Fibroblast of lung (primary cell): ENCODE data around the gene TMEM120B. TPM values are rescaled to one million over a fixed set of nuclear protein-coding genes. Genes with fewer than 3 reads are reported as not detected.
"Not testable (repeated sequence)": the region's sequence is repeated elsewhere in the genome, so short reads cannot be mapped to it uniquely, and the experiment has no call there.

Experiments
- DNase-seq, 2 donors: peaks; one replicate each; pipeline versions ENCODE4 v3.0.0 to v3.0.0-alpha.2; 2010; ENCODE audit warnings: low read depth in 2 of 2
- H2AFZ ChIP-seq: 2 replicates; pipeline ENCODE4 v1.5.1; 2012; ENCODE audit warnings: low read length, control low read depth, inconsistent platforms
- H3K27ac ChIP-seq: 2 replicates; pipeline ENCODE4 v1.5.1; 2011; ENCODE audit warnings: low read length, control low read depth; ENCODE audit not compliant: insufficient read depth
- H3K27me3 ChIP-seq: 2 replicates; pipeline ENCODE4 v1.5.1; 2011; ENCODE audit warnings: mild to moderate bottlenecking, low read length; ENCODE audit not compliant: control insufficient read depth, insufficient read depth
- H3K36me3 ChIP-seq: 2 replicates; pipeline ENCODE4 v1.5.1; 2011; ENCODE audit warnings: low read length; ENCODE audit not compliant: control insufficient read depth, insufficient read depth
- H3K4me1 ChIP-seq: 2 replicates; pipeline ENCODE4 v1.5.1; 2011; ENCODE audit warnings: low read length; ENCODE audit not compliant: control insufficient read depth, insufficient read depth; ENCODE audit errors: extremely low read depth
- H3K4me2 ChIP-seq: 2 replicates; pipeline ENCODE4 v1.5.1; 2011; ENCODE audit warnings: low read length, control low read depth; ENCODE audit not compliant: insufficient read depth; ENCODE audit errors: extremely low read depth
- H3K4me3 ChIP-seq, 4 experiments: fragments of 200-600 bp in 1 of 4; sonication (generic) in 1 of 4; replicated peaks in 1 of 4; 2 replicates each; pipeline ENCODE4 v1.5.1; 2011 to 2016; ENCODE audit warnings: low read length in 4 of 4, low read depth in 3 of 4, mild to moderate bottlenecking in 3 of 4, control low read depth in 2 of 4, inconsistent platforms in 1 of 4, mixed read lengths in 1 of 4; ENCODE audit not compliant: insufficient read depth in 1 of 4; ENCODE audit errors: control extremely low read depth in 1 of 4
- H3K79me2 ChIP-seq: 2 replicates; pipeline ENCODE4 v1.5.1; 2012; ENCODE audit warnings: mild to moderate bottlenecking, low read length, inconsistent platforms; ENCODE audit not compliant: control insufficient read depth, insufficient read depth
- H3K9ac ChIP-seq: 2 replicates; pipeline ENCODE4 v1.5.1; 2011; ENCODE audit warnings: mild to moderate bottlenecking, low read length, control low read depth; ENCODE audit not compliant: insufficient read depth
- H3K9me3 ChIP-seq: 2 replicates; pipeline ENCODE4 v1.5.1; 2012; ENCODE audit warnings: low read depth, low read length; ENCODE audit not compliant: control insufficient read depth, insufficient read depth
- H4K20me1 ChIP-seq: 2 replicates; pipeline ENCODE4 v1.5.1; 2011; ENCODE audit warnings: low read length; ENCODE audit not compliant: control insufficient read depth, insufficient read depth; ENCODE audit errors: extremely low read depth
- CTCF ChIP-seq, 2 donors: IDR thresholded peaks in 1 of 2; conservative IDR thresholded peaks in 1 of 2; 1 replicate in 1 of 2; 2 replicates in 1 of 2; pipeline ENCODE4 v1.5.1; 2011 to 2012; ENCODE audit warnings: low read length in 2 of 2, control low read depth in 1 of 2, inconsistent platforms in 1 of 2, low read depth in 1 of 2, mild to moderate bottlenecking in 1 of 2
- EZH2 ChIP-seq: IDR thresholded peaks from 2 replicates; pipeline ENCODE4 v1.5.1; 2012; ENCODE audit warnings: low read length, control low read depth, mild to moderate bottlenecking; ENCODE audit errors: missing control alignments
- polyA plus RNA-seq, 2 donors: library from polyadenylated mRNA; depleted of rRNA in 1 of 2; stranded (reverse) in 1 of 2; unstranded in 1 of 2; fragments of >200 nt; gene quantifications; 2 replicates each; pipeline ENCODE4 v1.2.1, GENCODE V29; 2011 to 2012; ENCODE audit warnings: missing spikeins in 1 of 2
- total RNA-seq: library from RNA; depleted of rRNA; stranded (reverse); fragments of >200 nt; gene quantifications from 2 replicates; pipeline ENCODE4 v1.2.1, GENCODE V29; 2014

Gene TMEM120B
- total and polyA plus RNA-seq, 2 donors (not counting 1 experiment from before 2014, with no cell fraction given) = 8.6 TPM

GRCh38 chr12:121676190-121676589 lies 36.4 kb upstream of the TMEM120B start:
- H3K79me2 ChIP-seq = no peaks in the 10 kb centered on the region
- no peaks in the 10 kb centered on the region for H3K4me1 ChIP-seq
- DNase-seq = no peak
- TF ChIP-seq EZH2 = no peak
- no peak for TF ChIP-seq CTCF (conservative IDR thresholded peaks at IDR 0.05 in 1 of 2, IDR thresholded peaks at IDR 0.05 in 1 of 2; ENCODE audit: low read depth in 1 of 2, low read length in 2 of 2)
- no peaks in the 10 kb centered on the region for H4K20me1 ChIP-seq
- H3K4me3 ChIP-seq = no peak overlapping the region
- no peak overlapping the region for H3K27ac ChIP-seq
- H3K36me3 ChIP-seq = no peaks in the 10 kb centered on the region
- H3K4me2 ChIP-seq = no peak overlapping the region
- no peaks in the 10 kb centered on the region for H3K27me3 ChIP-seq
- no peak overlapping the region for H2AFZ ChIP-seq
- no peaks in the 10 kb centered on the region for H3K9me3 ChIP-seq
- no peak overlapping the region for H3K9ac ChIP-seq

- no peak for DNase-seq
- H3K4me1 ChIP-seq = no peaks in the 10 kb centered on the region
- no peak for TF ChIP-seq CTCF (conservative IDR thresholded peaks at IDR 0.05 in 1 of 2, IDR thresholded peaks at IDR 0.05 in 1 of 2; ENCODE audit: low read depth in 1 of 2, low read length in 2 of 2)
- no peak for TF ChIP-seq EZH2
Observed at GRCh38 chr12:121678305-121678704, 34.2 kb upstream of the TMEM120B start.

DNA sequence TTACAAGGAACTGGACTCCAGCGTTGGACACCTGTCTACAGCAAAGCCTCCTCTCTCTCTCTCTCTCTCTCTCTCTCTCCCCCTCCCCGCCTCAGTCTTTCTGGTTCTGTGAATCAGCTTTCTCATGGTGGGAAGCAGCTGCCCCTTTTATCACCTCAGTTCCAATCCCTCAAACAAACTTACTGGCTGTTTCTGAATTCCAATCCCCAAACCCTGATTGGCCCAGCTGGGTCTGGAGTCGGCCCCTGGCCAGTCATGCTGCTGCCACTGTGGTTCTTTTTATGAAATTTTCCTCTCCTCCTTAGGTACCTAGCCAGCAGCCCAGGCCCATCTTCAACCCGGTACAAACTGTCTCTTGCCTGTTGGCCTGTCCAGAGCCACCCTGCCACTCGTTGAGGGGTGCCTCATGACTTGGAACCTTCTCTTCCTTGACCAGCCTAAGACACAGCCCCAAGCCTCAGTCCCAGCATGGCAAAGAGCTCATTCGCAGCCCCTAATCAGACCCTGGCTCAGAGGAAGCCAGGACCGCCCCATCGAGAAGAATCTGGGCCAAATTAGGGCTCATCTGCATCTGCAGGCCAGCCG lies 33.7 kb upstream of the TMEM120B start:
- Histone ChIP-seq H3K4me1 (no peaks in the 10 kb centered on the region), H3K36me3 (no peaks in the 10 kb centered on the region), H3K9me3 (no peaks in the 10 kb centered on the region), H3K4me2 (no peak overlapping the region), H4K20me1 (no peaks in the 10 kb centered on the region), H3K27ac (no peak overlapping the region), H2AFZ (no peak overlapping the region), H3K4me3 (no peak overlapping the region), H3K79me2 (no peaks in the 10 kb centered on the region), H3K9ac (no peak overlapping the region), H3K27me3 (no peaks in the 10 kb centered on the region)
- TF ChIP-seq EZH2 = no peak
- TF ChIP-seq CTCF (conservative IDR thresholded peaks at IDR 0.05 in 1 of 2, IDR thresholded peaks at IDR 0.05 in 1 of 2; ENCODE audit: low read depth in 1 of 2, low read length in 2 of 2) = no peak
- no peak for DNase-seq

More at GRCh38 chr12:121678305-121678704, 34.2 kb upstream of the TMEM120B start:
- no peak overlapping the region for H3K27ac ChIP-seq
- H3K9ac ChIP-seq = no peak overlapping the region
- no peaks in the 10 kb centered on the region for H3K36me3 ChIP-seq
- no peaks in the 10 kb centered on the region for H3K79me2 ChIP-seq
- H2AFZ ChIP-seq = no peak overlapping the region
- H3K9me3 ChIP-seq = no peaks in the 10 kb centered on the region
- H3K27me3 ChIP-seq = no peaks in the 10 kb centered on the region
- H3K4me3 ChIP-seq = no peak overlapping the region
- H3K4me2 ChIP-seq = no peak overlapping the region
- H4K20me1 ChIP-seq = no peaks in the 10 kb centered on the region

DNA sequence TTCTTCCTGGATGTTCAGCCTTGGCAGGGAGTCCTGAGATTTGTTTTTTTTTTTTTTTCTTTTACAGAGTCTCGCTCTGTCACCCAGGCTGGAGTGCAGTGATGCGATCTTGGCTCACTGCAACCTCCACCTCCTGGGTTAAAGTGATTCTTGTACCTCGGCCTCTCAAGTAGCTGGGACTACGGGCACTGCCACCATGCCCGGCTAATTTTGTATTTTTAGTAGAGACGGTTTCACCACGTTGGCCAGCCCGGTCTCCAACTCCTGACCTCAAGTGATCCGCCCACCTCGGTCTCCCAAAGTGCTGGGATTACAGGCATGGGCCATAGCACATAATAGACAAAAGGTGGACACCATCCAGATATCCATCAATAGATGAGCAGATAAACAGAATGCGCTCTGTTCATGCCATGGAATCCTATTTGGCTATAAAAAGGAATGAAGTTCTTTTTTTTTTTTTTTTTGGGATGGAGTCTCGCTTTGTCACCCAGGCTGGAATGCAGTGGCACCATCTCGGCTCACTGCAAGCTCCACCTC lies 32.8 kb upstream of the TMEM120B start:
- H3K4me2 ChIP-seq, DNase-seq, H3K79me2 ChIP-seq, H3K4me1 ChIP-seq, H3K9me3 ChIP-seq, H3K27me3 ChIP-seq, H2AFZ ChIP-seq, H4K20me1 ChIP-seq, H3K36me3 ChIP-seq, H3K9ac ChIP-seq, H3K27ac ChIP-seq, H3K4me3 ChIP-seq: not testable (repeated sequence)
